NCI-H1930 (cell line): ENCODE data around the gene RALGPS1.

Experiments
- DNase-seq, 2 experiments: peaks; one replicate each; lab custom pipeline; 2025; lab: John Stamatoyannopoulos, UW

Gene RALGPS1

GRCh38 chr9:127102788-127103187, 188.2 kb downstream of the RALGPS1 start:
- no peak for DNase-seq

- DNase-seq = no peak
Observed at GRCh38 chr9:127104581-127105311, 190.2 kb downstream of the RALGPS1 start.

DNA sequence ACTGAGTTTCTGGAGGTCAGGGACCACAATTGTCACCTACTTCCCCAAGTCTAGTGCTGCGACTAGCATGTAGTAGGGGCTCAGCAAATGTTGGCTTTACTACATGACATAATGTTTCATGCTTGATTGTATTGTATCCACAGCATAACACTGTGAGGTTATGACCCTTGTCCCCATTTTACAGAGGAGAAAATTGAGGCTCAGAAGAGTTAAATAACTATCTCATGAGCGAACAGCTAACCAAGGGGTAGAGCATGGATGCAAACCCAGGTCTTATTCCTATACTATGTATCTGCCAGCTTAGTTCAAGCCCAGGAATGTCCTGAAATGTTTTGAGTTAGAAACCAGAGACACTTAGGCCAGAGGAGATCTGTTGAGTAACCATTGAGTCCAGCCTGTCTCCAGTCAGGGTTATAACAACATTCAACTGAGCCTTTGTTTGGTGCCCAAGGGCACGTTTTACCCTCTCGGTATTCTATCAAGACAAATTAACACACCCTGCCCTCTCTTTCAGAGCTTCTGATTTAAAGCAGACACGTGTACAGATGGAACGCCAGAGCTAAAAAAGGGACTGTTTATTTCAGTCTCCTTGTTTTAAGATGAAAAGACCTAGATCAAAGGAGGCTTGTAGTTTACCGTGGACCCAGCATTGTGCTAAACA, 191.4 kb downstream of the RALGPS1 start:
- no peak for DNase-seq

DNA sequence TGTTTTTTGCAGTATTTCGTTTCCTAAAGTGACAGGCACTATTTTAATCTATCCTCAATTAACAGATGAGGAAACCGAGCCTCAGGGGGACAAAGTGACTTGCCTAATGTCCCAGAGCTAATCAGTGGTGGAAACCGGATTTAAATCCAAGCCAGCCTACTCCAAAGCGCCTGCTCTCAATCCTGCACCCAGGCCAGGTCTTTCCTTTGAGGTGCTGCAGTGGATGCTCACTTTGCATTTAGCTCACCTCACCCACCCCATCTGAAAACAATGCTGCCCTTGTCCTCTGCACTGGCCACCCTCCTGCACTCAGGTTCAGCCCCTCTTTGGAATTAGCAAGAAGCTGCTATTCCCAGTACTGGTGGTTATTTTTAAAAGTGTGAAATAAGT, 191.9 kb downstream of the RALGPS1 start:
- no peak for DNase-seq

GRCh38 chr9:127107171-127107928, 192.8 kb downstream of the RALGPS1 start:
- DNase-seq = no peak

- DNase-seq = no peak
Observed at GRCh38 chr9:127107929-127108876, 193.6 kb downstream of the RALGPS1 start.

- DNase-seq = no peak
Observed at GRCh38 chr9:127109212-127109711, 194.7 kb downstream of the RALGPS1 start.

DNA sequence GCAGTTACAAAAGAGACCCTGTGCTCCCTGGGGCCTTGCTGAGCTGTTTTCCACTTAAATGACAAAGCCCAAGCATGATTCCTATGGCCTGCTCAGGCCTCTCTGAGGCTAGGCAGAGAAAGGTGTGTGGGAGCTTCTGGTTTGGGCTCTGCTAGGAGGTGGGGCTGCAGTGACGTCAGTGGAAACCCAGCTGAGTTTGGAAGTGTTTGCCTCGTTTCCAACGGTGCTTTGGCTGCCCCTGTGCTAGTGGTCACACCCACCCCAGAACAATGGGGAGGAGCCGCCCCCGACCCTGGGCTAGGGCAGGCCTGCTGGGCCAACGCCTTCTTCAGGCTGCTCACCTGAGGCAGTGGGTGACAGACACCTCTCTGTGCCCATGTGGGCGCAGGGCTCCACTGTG, 197.5 kb downstream of the RALGPS1 start:
- no peak for DNase-seq

GRCh38 chr9:127112735-127113161, 198.2 kb downstream of the RALGPS1 start:
- DNase-seq = no peak

DNA sequence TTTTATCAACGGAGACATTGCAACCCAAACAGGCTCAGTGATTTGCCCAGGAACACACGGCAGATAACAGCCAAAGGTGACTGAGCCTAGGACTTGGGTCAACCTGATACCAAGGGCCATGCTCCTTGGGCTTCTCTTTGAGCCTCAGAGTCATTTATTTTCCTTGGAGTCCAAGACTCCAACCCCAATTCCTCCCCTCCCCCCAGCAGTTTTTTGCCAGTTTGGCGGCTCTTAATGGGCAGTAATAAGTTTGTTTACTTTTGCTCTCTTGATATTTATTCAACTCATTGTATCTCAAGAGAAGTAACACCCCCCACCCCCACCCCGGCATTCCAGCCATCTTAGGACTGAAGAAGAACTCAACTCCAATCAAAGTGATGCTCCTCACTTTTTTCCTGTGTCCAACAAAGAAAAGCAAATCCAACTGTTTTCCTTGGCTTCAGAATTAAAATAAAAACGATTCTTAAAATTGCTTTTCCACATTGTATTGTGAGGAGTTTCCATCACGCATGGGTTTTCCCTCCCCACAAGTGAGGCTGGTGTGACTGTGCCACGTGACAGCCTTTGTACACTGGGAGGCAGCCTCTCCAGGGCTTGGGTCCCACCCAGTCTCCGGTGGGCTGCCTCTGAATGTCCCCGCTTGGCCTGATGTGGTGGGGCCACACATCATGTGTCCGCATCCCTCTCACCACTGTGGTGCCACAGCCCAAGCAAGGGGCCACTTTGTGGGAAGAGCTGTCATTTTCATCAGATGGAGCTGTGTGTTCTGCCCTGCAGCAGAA, 198.8 kb downstream of the RALGPS1 start:
- DNase-seq = no peak

GRCh38 chr9:127114606-127115005, 200.0 kb downstream of the RALGPS1 start:
- no peak for DNase-seq

GRCh38 chr9:127116088-127116726, 201.6 kb downstream of the RALGPS1 start:
- no peak for DNase-seq

DNA sequence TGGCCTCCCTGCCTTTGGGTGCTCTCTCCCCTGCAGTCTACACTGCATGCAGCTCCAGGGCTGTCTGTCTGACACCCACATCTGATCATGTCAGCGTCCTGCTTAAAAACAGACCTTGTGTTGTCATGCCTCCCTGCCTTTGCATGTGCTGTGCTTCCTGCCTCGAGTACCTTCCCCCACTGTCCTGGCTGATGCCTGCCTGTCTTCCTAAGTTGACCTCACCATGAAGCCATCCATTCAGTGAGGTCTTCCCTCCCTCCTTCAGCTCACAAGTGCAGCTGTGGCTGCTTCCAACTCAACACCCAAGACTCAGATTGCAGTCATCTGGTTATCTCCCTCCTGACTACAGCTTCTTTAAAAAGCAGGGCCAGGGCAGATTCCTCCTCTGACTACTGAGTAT, 202.4 kb downstream of the RALGPS1 start:
- DNase-seq = no peak

DNA sequence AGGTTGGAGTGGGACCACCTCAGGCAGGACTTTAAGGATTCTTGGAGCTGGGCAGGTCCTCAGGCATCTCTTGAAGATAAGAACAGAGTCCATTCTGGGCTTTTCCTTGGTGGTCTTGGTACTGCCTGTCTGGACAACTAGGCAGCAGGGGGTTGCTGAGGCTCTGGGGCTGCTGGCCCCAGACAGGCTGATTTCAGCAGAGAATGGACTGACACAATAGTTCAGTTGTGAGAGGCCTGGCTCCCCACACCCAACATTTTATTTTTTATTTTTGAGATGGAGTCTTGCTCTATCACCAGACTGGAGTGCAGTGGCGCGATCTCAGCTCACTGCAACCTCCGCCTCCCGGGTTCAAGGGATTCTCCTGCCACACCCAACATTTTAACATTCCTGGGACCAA, 203.2 kb downstream of the RALGPS1 start:
- DNase-seq = no peak

- DNase-seq = no peak
Observed at GRCh38 chr9:127118597-127119319, 204.2 kb downstream of the RALGPS1 start.

DNA sequence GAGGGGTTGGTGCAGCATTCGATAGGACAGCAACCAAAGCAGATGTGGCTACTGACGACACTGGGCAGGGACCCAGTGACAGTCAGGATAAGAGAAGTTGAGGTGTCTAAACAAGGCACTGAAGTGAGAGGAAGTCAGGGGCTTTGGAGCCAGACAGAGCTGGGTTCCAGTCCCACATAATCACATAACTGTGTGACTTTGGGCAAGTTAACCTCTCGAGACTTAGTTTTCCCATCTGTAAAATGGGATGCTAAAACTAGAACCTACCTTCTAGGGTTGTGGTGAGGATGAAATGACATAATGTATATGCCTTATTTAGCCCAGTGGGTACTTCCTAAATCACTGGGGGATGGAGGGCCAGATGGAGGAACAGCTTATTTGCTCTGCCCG, 204.7 kb downstream of the RALGPS1 start:
- no peak for DNase-seq

- DNase-seq = no peak
Observed at GRCh38 chr9:127121628-127122175, 207.1 kb downstream of the RALGPS1 start.

GRCh38 chr9:127122176-127123063, 207.8 kb downstream of the RALGPS1 start, which contains the start of gene ANGPTL2:
ANGPTL2 (minus strand) TSS chr9:127122635; CDS start chr9:127108731, 13,904 bp downstream.
- DNase-seq = no peak
